HG03159 (cell line): ENCODE results near the gene SPAG7.

Experiments used
- ATAC-seq: cut with Tn5 transposase; IDR thresholded peaks from one replicate; pipeline ENCODE4 v1.9.1; 2021; ENCODE audit warnings: mild to moderate bottlenecking, moderate library complexity; ENCODE audit not compliant: unreplicated experiment

The SPAG7 gene

GRCh38 chr17:4974115-4974670 is 6.6 kb upstream of the SPAG7 start:
- ATAC-seq: no peak

DNA sequence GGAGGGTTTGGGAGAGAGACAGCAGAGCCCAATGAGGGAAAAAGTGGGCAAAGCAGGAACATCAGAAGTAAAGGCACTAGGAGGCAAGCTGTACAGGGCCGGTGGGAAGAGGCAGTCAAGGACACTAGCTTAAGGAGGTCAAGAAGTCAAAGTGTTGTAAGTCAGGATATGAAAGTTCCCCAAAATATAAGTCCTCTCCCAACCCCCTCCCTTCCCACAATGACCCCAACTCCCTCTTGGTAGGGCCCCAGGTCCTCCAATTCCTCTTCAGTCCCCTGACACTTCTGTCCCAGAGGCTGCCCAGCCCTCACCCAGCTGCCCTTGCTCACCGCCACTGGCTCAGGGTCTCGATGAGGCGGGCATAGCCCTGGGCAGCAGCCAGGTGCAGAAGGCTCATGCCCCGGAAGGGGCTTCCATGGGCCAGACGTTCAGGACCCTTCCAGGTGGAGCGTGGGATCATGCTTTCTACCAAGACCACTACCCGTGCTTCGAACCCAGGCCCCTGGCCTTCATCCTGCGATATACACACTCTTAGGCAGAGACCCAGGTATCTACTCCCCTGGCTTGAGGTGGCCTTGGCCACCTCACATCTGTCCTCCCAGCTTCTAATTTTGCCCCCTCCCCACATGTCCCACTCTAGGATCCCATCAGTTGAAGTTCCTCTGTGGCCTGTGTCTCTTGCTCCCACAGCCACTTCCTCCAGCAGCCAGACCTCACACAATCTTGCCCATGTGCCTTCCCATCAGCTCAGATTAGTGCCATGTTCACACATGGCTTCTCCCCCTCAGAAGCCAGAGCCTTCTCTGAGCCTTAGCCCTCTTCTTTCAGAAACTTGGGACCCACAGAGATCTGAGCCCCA is 5.9 kb upstream of the SPAG7 start:
- no peak for ATAC-seq

GRCh38 chr17:4972752-4973151 is 5.1 kb upstream of the SPAG7 start:
- ATAC-seq: no peak

DNA sequence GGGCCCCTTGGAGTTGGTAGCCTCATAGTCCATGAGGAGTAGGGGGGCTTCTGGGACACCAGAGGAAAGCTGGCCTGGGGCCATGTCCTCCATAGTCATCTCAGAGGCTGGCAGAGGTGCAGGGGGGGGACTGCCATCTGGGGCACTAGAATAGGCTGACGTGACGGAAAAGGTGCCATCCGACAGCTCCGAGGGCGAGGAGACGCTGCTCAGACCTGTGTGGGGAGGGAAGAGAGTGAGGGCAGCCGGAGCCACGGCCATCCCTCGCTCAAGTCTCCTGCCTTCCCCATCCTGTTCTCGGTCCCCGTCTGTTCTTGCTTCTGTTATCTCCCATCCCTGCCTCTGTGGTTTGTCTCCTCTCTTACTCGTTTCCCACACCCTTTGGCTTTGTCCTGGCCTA is 4.7 kb upstream of the SPAG7 start:
- no peak for ATAC-seq

DNA sequence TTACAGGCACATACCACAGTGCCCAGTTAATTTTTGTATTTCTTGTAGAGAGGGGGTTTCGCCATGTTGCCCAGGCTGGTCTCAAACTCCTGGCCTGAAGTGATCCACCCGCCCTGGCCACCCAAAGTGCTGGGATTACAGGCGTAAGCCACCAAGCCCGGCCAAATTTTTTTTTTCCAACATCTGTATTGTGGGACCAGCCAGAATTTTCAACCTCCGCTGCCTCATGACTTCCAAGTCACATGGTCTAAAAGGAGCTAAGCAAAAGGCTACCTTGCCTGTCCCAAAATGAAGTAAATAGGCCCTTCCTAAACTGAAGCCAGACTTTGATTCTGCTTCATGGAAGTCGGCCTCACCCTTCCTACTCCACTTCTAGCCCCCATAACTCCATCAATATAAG is 4.2 kb upstream of the SPAG7 start:
- no peak for ATAC-seq

DNA sequence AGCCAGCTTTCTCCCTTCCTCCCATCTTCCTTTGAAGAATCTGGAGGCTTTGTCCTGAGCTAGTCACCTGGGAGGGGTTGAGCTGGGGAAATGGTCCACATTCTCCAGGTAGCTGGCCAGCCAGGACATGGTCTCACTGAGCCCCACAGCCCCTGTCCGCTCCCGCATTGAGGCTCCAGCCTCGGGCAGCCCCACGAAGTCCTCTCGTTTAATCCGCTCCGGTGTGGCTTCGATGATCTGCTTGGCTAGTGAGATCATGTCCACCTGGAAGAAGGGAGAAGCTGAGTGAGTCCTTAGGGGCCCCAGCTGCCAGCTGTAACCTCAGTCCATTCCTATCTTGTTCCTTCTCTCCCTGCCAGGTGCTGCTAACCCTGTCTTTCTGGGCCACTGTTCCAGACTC is 2.7 kb upstream of the SPAG7 start:
- ATAC-seq: no peak

DNA sequence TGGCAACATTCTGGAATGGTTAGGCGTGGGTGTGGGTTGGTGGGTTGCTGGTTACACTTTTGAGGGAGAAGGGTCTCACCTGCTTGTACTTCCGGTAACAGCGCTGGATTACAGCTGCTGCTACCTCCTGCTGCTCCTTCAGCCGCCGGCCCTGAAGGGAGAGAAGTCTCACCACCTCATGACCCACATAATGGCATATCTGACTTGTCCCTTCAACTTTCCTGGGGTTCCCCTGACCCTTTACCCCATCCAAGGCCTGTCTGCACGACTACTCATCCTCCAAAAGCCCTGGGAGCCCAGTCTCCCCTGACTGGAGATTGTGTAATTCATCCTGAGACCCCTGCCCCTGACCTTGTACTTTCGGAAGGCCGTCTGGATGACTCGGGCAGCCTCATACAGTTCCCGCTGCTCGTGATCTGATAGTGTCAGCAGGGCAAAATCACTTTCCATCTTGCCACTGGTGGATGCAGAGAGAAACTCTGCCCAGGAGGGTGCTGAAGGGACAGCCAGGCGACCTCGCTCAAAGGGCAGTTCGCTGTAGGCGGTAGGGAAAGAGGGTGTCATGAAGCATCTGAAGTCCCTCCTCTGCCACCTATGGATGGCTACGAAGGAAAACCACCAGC is 2.0 kb upstream of the SPAG7 start:
- no peak for ATAC-seq

DNA sequence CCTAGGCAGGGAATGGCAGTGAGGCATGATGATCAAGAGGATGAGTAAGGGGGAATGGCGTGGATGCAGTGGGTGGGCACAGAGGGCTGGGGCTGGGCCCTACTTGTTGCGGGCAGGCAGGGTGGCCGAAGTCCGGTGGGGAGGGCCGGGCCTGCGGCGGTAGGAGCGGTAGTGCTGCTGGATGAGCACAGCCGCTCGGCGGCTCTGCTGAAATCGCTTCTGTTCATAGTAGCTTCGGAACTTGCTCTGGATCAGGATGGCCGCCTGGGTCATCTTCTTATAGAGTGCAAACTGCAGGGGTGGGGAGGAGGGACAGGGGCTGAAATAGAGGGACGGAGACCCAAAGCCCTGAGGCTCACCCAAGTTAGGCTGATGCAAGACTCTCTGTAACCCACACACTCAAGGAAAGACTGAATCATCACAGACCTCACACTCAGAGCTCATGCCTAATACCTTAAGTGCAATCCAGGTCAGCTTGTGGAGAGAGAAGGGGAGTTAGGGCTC is 1.5 kb upstream of the SPAG7 start:
- ATAC-seq: no peak

- ATAC-seq: no peak
Observed at GRCh38 chr17:4968486-4969046, 949 bp upstream of the SPAG7 start.

DNA sequence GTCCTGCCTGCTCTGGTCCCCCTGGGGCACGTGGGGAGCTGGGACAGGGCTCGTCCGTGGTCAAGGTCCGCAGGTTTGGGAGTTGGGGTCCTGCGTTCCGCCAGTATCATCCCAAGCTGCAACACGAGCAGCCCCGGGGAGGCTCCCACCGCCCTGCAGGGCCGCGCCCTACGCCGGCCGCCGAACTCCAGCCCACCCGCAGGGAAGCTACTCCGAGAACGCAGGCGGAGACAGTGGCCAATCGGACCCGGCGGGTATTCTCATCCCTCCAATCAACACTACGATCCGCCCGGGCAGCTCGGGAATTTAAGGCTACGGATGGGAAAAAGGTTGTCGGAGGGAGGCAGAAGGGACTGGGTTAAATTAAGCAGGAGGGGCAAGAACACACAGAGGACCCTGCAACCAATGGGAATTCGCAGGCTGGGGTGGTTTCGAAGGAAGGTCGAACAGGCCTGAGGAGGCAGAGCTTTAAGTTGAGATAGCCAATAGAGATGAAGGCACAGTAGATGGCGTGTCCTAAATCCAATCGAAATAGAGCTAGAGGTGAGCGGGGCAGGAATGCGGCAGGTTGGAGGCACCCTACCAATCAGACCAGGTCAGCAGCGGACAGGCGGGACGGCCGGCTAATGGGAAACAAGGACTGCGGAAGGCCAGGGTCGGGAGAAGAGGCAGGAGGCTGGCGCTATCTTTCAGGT is 626 bp downstream of the SPAG7 start:
- ATAC-seq: peak; percentile 83

DNA sequence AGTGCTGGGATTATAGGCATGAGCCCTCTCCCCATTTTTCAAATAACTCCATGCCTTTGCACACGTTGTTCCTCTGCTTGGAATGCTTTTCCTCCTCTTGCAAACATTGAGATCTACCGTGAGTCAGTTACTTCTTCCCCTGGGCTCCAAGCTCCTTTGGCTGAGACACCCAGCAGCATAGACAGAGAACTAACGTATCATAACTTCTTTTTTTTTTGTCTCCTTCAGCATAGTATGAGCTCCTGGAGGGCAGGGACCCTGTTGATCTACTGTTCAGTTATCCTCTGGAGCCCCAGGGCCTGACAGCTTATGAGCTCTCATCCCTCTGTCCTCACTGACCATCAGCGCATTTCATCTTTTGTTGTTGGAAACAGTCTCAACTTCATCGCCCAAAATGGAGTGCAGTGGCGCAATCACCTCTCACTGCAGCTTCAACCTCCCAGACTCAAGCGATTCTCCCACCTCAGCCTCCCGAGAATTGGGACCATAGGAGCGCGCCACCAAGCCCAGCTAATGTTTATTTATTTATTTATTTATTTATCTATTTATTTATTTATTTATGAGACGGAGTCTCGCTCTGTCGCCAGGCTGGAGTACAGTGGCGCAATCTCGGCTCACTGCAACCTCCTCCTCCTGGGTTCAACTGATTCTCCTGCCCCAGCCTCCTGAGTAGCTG is 2.2 kb downstream of the SPAG7 start:
- ATAC-seq: no peak

- ATAC-seq: no peak
Observed at GRCh38 chr17:4960279-4960922, 7.2 kb downstream of the SPAG7 start.

- no peak for ATAC-seq
Observed at GRCh38 chr17:4959261-4959965, 8.2 kb downstream of the SPAG7 start.

DNA sequence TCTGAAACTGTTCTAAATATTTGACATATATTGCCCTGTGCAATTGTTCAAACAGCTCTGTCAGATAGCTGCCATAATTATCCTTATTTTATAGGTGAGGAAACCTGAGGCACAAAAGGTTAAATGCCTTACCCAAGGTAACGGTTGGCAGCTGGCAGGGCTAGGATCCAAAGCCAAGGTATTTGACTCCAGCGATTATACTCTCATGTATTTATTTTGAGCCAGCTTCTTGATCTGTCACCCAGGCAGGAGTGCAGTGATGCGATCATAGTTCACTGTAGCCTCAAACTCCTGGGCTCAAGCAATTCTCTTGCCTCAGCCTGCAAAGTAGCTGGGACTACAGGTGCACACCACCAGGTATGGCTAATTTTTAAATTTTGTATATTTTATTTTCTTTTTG is 9.5 kb downstream of the SPAG7 start:
- no peak for ATAC-seq

GRCh38 chr17:4956493-4957061 is 11.0 kb downstream of the SPAG7 start:
- no peak for ATAC-seq

GRCh38 chr17:4955091-4955490 is 12.5 kb downstream of the SPAG7 start:
- no peak for ATAC-seq

GRCh38 chr17:4953451-4953961 is 14.1 kb downstream of the SPAG7 start:
- no peak for ATAC-seq

DNA sequence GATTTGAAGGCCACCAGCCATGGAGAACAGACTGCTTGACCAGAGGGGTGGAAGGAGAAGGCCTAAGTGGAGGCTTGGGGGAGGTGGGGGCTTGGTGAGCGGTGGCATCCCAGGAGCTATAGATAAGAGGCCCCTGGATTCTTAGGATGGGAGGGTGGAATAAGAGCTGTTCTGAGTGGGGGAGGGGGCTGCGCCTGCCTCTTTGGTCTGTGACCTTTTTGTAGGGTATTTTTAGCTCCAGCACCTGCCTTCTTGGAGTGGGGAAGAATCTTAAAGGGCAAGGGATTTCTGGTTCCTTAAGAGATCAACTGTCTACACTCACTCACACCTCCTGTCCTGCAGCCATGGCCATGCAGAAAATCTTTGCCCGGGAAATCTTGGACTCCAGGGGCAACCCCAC is 16.1 kb downstream of the SPAG7 start:
- no peak for ATAC-seq

DNA sequence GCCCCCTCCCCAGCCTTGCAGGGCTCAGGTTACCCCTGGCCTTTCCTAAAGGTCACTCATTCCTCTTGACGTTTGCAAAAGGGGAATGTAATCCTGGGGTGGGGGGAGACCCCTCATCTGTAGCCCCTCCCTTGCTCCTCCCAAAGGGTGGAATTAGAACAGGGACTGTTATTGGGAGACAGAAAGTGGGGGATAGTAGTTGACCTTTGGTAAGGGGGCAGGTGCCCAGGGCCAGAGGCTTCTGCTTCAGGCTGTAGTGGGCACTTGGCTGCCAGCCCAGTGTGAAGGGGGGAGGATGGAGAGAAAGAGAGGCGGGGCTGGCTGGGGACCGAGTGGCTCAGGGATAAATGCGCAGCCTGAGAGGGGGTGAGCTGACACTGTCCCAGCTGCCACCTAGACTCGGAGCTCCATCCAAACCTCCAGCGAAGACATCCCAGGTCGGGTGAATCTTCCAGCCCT is 16.8 kb downstream of the SPAG7 start, which contains the start of gene ENO3:
Gene ENO3, plus strand, starts transcription at position 374 of the 459 bp plus-strand sequence. CDS start 711 bp downstream, outside the sequence.
- no peak for ATAC-seq
